SH-SY5Y (cell line): ENCODE data around the gene OR51T1.

Experiments used
- GATA2 ChIP-seq: IDR thresholded peaks from 2 replicates; pipeline ENCODE4 v1.6.1; 2011; ENCODE audit warnings: mild to moderate bottlenecking, low read depth, low read length
- GATA3 ChIP-seq: IDR thresholded peaks from 2 replicates; pipeline ENCODE4 v1.6.1; 2011; ENCODE audit warnings: low read depth, mild to moderate bottlenecking, low read length, moderate library complexity

- TF ChIP-seq GATA2 (no peak), GATA3 (no peak)
Measured at GRCh38 chr11:4865855-4866254, 15.8 kb upstream of the OR51T1 start.
